Ectodermal cell (in vitro differentiated cells): Measurements from ENCODE around the gene SOX11.

ENCODE experiments used
- H3K27ac ChIP-seq: 2 replicates; pipeline ENCODE4 v1.7.0; 2013; ENCODE audit warnings: mild to moderate bottlenecking, low read depth, low read length; ENCODE audit not compliant: insufficient read depth, poor library complexity, severe bottlenecking
- H3K27me3 ChIP-seq: 2 replicates; pipeline ENCODE4 v1.7.0; 2013; ENCODE audit warnings: mild to moderate bottlenecking, low read length; ENCODE audit not compliant: insufficient read depth, control insufficient read depth, poor library complexity, severe bottlenecking
- H3K36me3 ChIP-seq: one replicate; pipeline ENCODE4 v1.7.0; 2013; ENCODE audit warnings: low read length; ENCODE audit not compliant: control insufficient read depth, insufficient read depth
- H3K4me1 ChIP-seq: one replicate; pipeline ENCODE4 v1.7.0; 2013; ENCODE audit warnings: low read length; ENCODE audit not compliant: control insufficient read depth, insufficient read depth
- H3K4me3 ChIP-seq: 2 replicates; pipeline ENCODE4 v1.7.0; 2013; ENCODE audit warnings: low read depth, low read length, control low read depth; ENCODE audit not compliant: insufficient read depth
- H3K9me3 ChIP-seq: 2 replicates; pipeline ENCODE4 v1.7.0; 2013; ENCODE audit warnings: mild to moderate bottlenecking, low read length, moderate library complexity; ENCODE audit not compliant: control insufficient read depth
- WGBS, 2 experiments: methylation state at CpG; one replicate each; pipeline ENCODE4 v1.1.7; 2013; ENCODE audit warnings: missing lambda C conversion rate in 2 of 2; 5-methylcytosine and 5-hydroxymethylcytosine counted together

SOX11 gene

DNA sequence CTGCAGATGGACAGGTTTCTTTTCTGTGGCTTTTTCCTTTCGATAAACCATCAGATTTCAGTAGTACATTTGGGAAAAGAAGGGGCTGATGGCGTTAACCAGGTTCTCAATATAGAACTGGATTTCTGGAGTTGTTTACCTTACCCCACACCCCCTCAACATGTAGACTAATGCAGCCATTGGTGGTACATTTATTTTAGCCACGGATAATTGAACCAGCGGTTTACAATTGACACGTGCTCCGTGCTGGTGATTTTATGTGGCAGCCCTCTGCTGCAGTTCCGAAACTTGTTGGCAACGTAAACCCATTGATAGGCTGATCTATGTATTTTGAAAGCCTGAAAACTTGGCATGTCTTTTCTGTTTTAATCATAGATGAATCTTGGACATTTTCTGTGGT, 5.4 kb downstream of the SOX11 start:
- Histone ChIP-seq H3K9me3 (no peaks in the 10 kb centered on the region), H3K36me3 (peaks cover 17% of the 10 kb centered on the region), H3K27ac (peak overlapping the region; percentile 79), H3K27me3 (no peaks in the 10 kb centered on the region), H3K4me3 (peak overlapping the region; percentile 98), H3K4me1 (peaks cover 11% of the 10 kb centered on the region)
- 3 to 4% methylated on average over 7 to 8 of the region's 8 CpGs for WGBS, 2 experiments

DNA sequence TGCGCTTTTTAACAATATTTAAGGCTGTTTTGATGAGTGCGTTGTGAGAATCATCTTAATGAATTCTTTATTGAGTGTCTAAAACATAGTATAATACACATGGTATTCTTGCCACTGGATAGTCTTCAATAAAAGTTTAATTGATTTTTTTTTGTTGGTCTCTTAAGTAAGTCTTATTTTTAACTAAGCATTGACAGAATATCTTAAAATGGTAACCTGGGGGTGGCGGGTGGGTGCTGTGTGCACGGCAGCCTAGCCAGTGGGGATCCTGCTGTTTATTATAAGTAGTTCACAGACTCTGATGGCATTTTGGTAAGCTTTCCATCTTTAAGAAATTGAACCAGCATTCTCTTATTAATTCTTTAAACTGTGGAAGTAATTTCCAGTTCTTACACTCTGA, 6.0 kb downstream of the SOX11 start:
- peaks cover 18% of the 10 kb centered on the region for H3K36me3 ChIP-seq
- H3K9me3 ChIP-seq: no peaks in the 10 kb centered on the region
- H3K27me3 ChIP-seq: no peaks in the 10 kb centered on the region
- H3K4me1 ChIP-seq: peaks cover 17% of the 10 kb centered on the region
- peak overlapping the region; percentile 98 for H3K4me3 ChIP-seq
- WGBS, 2 experiments: 42 to 50% methylated on average over 4 of the region's 4 CpGs
- no peak overlapping the region for H3K27ac ChIP-seq

DNA sequence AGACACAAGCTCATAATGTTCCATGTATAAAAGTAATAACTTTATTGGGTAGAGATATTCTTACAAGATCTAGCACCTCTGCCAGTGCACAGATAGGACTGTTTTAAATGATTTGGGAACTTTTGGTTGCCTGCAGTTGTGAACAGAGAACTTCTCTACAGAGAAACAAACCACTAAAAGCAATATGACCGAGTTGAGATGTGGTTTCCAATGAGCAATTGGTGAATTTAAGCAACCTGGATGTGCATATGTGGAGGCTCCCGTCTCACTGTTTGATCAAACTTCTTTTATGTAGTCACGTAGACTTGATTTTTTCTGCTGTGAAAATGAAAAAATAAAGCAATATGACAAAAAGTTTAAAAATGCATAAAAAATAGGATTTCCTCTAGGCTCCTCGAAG, 7.8 kb downstream of the SOX11 start:
- 88 to 93% methylated on average over 3 to 4 of the region's 4 CpGs for WGBS, 2 experiments
- no peaks in the 10 kb centered on the region for H3K9me3 ChIP-seq
- H3K27ac ChIP-seq: no peak overlapping the region
- peaks cover 17% of the 10 kb centered on the region for H3K4me1 ChIP-seq
- no peaks in the 10 kb centered on the region for H3K27me3 ChIP-seq
- H3K36me3 ChIP-seq: peaks cover 20% of the 10 kb centered on the region
- no peak overlapping the region for H3K4me3 ChIP-seq

DNA sequence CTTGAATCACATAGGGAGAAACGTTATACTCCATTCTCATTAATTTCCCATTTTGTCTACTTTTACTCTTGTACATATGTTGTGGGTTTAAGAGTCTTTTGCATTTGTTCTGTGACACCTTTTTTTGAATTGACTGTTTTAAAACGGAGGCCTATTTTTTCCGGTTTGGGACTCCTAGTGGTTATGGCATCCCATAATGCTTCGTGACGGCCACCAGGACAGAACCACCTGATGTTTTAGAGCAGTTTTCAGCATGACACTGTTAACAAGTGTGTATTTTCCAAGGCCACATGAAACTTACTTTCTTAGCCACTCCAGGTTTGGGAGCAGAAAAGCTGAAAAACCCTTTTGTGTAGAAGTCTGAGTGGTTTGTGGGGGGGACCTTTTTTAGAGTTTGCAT, 8.4 kb downstream of the SOX11 start:
- no peaks in the 10 kb centered on the region for H3K27me3 ChIP-seq
- peaks cover 14% of the 10 kb centered on the region for H3K36me3 ChIP-seq
- peaks cover 17% of the 10 kb centered on the region for H3K4me1 ChIP-seq
- 86 to 89% methylated on average over 4 to 5 of the region's 5 CpGs for WGBS, 2 experiments
- no peaks in the 10 kb centered on the region for H3K9me3 ChIP-seq
- no peak overlapping the region for H3K27ac ChIP-seq
- H3K4me3 ChIP-seq: no peak overlapping the region

DNA sequence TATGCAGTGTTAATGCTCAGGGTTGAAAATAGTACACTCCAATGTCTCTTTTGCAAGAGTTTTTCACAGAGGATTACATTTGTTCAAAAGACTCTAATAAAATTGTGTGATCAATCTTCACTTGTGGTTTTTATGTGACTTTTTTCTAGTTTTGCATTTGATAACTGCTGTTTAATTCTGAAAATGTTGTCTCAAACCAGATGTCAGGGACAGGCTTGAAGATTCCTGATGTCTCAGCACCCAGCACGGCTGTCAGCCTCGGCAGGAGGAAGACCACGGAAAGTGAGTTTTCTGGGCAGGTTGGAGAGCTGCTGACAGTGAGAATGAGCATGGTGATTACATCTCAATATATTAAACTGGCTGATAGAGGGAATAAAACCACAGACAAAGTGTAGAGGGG, 9.1 kb downstream of the SOX11 start:
- WGBS, 2 experiments: 82 to 85% methylated on average over 3 of the region's 3 CpGs
- Histone ChIP-seq H3K27ac (no peak overlapping the region), H3K27me3 (no peaks in the 10 kb centered on the region), H3K4me3 (no peak overlapping the region), H3K9me3 (no peaks in the 10 kb centered on the region), H3K4me1 (peaks cover 17% of the 10 kb centered on the region), H3K36me3 (peaks cover 8% of the 10 kb centered on the region)

DNA sequence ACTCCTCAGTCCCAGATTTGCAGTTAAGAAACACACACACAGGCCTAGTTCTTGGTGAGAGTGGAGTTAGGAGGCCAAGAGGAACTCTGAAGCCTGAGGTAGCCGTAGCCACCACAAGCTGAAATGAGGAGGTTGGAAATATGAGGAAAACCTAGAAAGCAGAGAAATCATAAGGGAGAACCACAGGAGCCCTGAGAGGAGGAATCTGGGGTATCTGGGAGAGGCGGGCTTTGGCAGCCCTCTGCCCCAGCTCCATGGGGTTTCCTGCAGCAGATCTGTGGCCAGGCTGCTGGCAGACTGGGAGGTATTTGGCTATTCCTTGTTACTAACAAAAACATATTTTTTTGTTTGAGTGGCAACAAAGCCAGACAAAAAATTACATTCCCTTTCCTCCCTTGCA, 11.0 kb downstream of the SOX11 start:
- Histone ChIP-seq H3K36me3 (peaks cover 3% of the 10 kb centered on the region), H3K27ac (no peak overlapping the region), H3K27me3 (no peaks in the 10 kb centered on the region), H3K9me3 (no peaks in the 10 kb centered on the region), H3K4me1 (peaks cover 18% of the 10 kb centered on the region), H3K4me3 (no peak overlapping the region)
- 88 to 94% methylated on average over 2 of the region's 2 CpGs for WGBS, 2 experiments

DNA sequence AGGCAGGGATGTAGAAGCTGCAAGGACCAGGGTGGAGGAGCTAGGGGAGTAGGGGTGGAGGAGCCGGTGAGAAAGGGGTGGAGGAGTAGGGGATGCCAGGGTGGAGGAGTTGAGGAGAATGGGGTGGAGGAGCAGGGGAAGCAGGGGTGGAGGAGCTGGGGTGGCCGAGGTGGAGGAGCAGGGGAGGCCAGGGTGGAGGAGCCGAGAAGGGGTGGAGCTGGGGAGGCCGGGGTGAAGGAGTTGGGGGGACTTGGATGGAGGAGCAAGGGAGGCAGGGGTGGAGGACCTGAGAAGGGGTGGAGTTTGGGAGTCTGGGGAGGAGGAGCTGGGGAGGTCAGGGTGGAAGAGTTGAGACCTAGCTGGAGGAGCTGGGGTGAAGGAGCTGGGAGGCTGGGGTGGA, 13.3 kb downstream of the SOX11 start:
- no peaks in the 10 kb centered on the region for H3K27me3 ChIP-seq
- H3K9me3 ChIP-seq: no peaks in the 10 kb centered on the region
- H3K4me3 ChIP-seq: no peak overlapping the region
- H3K4me1 ChIP-seq: peaks cover 13% of the 10 kb centered on the region
- peaks cover 2% of the 10 kb centered on the region for H3K36me3 ChIP-seq
- 95 to 96% methylated on average over 4 of the region's 4 CpGs for WGBS, 2 experiments
- H3K27ac ChIP-seq: no peak overlapping the region

DNA sequence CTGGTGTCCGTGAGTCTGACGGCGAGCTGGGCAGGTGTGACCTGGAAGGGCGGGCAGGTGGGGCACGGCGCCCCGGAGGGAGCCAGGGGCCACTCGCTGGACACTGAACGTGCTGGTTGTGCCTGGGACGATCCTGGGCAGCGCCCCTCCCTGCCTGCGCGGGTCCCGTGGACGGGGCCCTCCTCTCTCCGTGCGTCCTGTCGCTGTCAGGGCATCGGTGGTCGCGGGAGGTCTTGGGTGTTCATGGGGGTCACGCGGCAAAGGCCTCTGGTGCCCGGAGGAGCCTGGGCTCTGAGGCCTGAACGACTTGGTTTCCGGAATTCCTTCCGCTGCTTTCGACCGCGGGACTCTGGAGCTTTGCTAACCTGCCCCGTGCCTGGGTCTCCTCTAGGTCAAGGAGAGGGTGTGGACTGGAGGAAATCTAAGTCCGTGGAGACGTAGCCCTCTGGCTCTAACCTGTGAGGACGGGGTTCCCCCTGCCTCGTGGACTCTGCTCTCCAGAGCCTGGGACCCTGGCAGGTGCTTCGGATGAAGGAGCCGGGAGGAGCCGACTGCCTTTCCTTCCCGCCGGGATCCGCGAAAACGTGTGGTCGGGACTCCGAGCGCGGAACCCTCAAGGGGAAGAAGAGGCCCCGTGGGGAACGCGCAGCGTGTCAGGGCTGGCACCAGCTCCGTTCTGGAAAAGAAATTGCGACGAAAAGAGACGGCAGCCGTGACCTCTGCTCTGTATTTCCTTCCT, 14.7 kb downstream of the SOX11 start:
- Histone ChIP-seq H3K27me3 (no peaks in the 10 kb centered on the region), H3K27ac (no peak overlapping the region), H3K9me3 (no peaks in the 10 kb centered on the region), H3K4me3 (no peak overlapping the region), H3K36me3 (peaks cover 2% of the 10 kb centered on the region), H3K4me1 (peaks cover 9% of the 10 kb centered on the region)
- WGBS, 2 experiments: 94 to 95% methylated on average over 56 of the region's 56 CpGs

DNA sequence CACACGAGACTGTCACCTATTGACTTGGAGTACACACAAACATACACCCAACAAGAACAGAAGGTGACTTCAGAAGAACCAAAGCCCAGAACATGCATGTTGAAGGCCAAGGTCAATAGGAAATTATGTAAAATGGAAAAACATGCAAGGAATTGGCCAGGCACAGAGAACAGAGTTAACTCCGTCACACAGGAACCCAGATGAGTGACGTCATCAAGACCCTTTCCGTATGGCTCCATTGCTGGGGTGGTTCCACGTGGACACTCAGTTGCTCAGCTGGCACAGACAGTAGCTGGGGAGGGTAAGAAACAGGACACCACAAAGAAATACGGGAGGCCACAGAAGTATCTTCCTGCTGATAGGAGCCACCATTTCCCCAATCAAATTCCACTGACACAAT, 18.4 kb downstream of the SOX11 start:
- WGBS, 2 experiments: 88 to 91% methylated on average over 5 to 6 of the region's 6 CpGs
- Histone ChIP-seq H3K9me3 (no peaks in the 10 kb centered on the region), H3K36me3 (no peaks in the 10 kb centered on the region), H3K27ac (no peak overlapping the region), H3K4me3 (no peak overlapping the region), H3K27me3 (no peaks in the 10 kb centered on the region), H3K4me1 (peaks cover 4% of the 10 kb centered on the region)

DNA sequence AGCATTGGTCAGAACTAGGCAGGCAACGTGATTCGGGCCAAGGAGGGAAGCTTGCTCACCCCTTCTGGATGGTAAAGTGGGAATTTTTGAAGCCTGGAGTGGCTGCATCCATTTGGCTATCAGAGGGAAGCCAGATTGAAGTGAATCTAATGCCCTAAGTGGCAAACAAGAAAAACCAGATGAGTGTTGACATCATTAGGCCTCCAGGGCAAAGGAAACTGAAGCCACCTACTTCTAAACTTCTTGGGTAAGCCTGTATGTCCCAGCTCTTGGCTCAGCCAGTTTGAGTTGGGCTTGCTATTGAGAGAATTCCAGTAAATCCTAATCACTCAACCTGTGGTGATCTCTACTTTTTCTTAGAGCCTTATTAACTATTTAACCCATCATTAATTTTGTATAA, 20.9 kb downstream of the SOX11 start:
- WGBS, 2 experiments: 68 to 71% methylated on average over 2 of the region's 2 CpGs
- Histone ChIP-seq H3K36me3 (no peaks in the 10 kb centered on the region), H3K4me3 (no peak overlapping the region), H3K9me3 (no peaks in the 10 kb centered on the region), H3K4me1 (peaks cover 3% of the 10 kb centered on the region), H3K27ac (no peak overlapping the region), H3K27me3 (no peaks in the 10 kb centered on the region)
